ENCODE results near the gene UPK3B.
"Not testable (repeated sequence)": the region's sequence is repeated elsewhere in the genome, so short reads cannot be mapped to it uniquely, and the experiment has no call there.

UPK3B gene

GRCh38 chr7:76483081-76483480 is 27.3 kb upstream of the UPK3B start:
- peak overlapping the region; percentile 4; the same call in 1 of the 2 replicates for H3K27ac ChIP-seq
- POLR2A ChIA-PET (ENCODE audit: low non-redundant PET); CTCF ChIA-PET; DNase-seq (ENCODE audit: low spot score): not testable (repeated sequence)

GRCh38 chr7:76484456-76484855 is 25.9 kb upstream of the UPK3B start:
- DNase-seq (ENCODE audit: low spot score); POLR2A ChIA-PET (ENCODE audit: low non-redundant PET): not testable (repeated sequence)

GRCh38 chr7:76485822-76486610 is 24.3 kb upstream of the UPK3B start:
- DNase-seq (ENCODE audit: low spot score); H3K27ac ChIP-seq; POLR2A ChIA-PET (ENCODE audit: low non-redundant PET); CTCF ChIA-PET: not testable (repeated sequence)

More at GRCh38 chr7:76484456-76484855, 25.9 kb upstream of the UPK3B start:
- CTCF ChIA-PET, result interaction anchor here (0.7 kb wide), 1 partner anchor 101 kb away, joined by 4 read pairs; no protein-coding TSS in a partner anchor
- H3K27ac ChIP-seq, result not testable (repeated sequence)

DNA sequence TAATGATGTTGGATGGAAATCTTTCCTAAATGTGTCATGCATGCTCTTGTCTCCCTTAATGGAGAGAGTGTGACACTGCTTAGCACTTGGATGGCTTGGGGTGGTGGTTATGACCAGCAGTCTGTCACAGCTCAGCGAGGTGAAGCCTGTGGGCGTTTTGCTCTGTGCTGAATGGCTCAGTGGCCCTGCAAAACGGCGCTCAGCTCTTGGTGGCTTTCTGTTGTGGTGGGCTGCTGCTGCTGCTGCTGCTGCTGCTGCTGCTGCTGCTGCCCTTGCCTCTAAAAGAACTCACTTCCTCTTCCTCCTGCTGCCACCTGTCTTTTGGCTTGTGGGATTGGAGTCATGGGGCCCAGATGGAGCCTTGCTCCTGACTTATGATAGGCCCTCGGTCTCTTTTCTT is 23.7 kb upstream of the UPK3B start:
- POLR2A ChIA-PET (ENCODE audit: low non-redundant PET); CTCF ChIA-PET; H3K27ac ChIP-seq; DNase-seq (ENCODE audit: low spot score): not testable (repeated sequence)

DNA sequence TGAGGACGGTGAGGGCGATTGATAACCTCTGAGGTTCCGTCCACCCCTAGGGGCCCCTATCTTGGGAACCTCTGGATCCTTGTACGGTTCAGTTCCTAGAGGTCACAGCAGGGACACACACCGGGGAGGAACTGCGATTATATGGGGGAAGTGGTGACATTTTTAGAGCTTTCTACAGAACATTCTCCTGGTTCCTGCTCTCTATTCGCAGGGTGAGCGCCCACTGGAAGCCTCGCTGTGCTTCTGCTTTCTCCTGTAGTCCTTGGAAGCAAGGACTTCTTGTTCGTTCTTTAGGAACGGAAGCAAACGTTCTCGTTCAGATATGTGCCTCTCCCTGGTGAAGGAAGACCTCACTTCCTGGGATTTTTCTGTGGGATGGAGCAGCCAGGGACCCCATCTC is 22.4 kb upstream of the UPK3B start:
- CTCF ChIA-PET; DNase-seq (ENCODE audit: low spot score); H3K27ac ChIP-seq; POLR2A ChIA-PET (ENCODE audit: low non-redundant PET): not testable (repeated sequence)

- POLR2A ChIA-PET (ENCODE audit: low non-redundant PET); H3K27ac ChIP-seq; DNase-seq (ENCODE audit: low spot score); CTCF ChIA-PET: not testable (repeated sequence)
Observed at GRCh38 chr7:76492139-76492538, 18.2 kb upstream of the UPK3B start.

- POLR2A ChIA-PET (ENCODE audit: low non-redundant PET); DNase-seq (ENCODE audit: low spot score); CTCF ChIA-PET; H3K27ac ChIP-seq: not testable (repeated sequence)
Observed at GRCh38 chr7:76495717-76496116, 14.6 kb upstream of the UPK3B start.

DNA sequence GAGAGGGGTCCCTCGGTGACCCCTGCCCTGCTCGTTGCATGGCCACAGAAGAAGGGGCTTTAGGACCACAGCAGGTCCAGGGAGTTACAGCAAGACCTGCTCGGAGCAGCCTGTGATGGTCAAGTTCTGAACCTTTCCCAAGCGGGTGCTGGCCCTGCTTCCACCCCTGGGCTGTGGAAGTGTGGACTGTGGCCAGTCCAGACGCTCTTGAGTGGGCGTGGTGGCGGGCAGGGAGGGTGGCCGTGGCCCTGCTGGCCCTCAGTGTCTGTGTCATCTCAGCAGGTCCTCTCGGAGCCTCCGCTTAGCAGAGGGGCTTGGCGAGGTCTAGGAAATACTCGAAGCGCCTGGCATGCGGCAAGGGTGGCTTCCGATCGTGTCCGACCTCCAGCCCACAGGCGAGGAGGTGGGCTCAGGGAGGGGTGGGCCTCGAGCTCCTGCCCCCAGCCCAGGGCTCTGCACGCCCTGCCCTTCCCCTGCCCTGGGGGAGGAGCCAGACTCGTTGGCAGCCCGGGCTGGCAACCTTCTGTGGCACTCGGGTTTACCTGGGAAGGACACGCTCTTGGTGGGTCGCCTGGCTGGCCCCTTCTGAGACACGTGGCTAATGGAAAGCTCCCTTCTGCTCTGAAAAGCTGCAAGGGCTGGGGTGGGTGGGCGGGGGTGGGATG is 12.3 kb upstream of the UPK3B start:
- H3K27ac ChIP-seq; POLR2A ChIA-PET (ENCODE audit: low non-redundant PET); CTCF ChIA-PET; DNase-seq (ENCODE audit: low spot score): not testable (repeated sequence)

DNA sequence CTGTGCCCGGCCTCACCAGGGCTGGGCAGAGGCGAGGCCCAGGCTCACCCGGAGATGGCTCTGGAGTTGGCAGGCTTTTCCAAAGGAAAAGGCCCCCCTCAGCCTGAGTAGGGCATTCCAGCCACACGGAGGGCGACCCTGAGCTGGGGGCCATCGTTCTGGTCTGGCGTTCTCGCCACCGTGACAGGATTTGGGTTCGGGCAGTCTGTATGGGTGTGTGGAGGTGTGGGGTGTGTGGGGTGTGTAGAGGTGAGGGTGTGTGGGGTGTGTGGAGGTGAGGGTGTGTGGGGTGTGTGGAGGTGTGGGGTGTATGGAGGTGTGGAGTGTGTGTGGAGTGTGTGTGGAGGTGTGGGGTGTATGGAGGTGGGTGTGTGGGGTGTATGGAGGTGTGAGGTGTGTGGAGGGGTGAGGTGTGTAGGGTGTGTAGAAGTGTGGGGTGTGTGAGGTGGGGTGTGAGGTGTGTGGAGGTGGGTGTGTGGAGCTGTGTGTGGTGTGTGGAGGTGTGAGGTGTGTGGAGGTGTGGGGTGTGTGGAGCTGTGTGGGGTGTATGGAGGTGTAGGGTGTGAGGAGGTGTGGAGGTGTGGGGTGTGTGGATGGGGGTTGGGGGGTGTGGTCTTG is 11.7 kb upstream of the UPK3B start:
- H3K27ac ChIP-seq; POLR2A ChIA-PET (ENCODE audit: low non-redundant PET); DNase-seq (ENCODE audit: low spot score); CTCF ChIA-PET: not testable (repeated sequence)

DNA sequence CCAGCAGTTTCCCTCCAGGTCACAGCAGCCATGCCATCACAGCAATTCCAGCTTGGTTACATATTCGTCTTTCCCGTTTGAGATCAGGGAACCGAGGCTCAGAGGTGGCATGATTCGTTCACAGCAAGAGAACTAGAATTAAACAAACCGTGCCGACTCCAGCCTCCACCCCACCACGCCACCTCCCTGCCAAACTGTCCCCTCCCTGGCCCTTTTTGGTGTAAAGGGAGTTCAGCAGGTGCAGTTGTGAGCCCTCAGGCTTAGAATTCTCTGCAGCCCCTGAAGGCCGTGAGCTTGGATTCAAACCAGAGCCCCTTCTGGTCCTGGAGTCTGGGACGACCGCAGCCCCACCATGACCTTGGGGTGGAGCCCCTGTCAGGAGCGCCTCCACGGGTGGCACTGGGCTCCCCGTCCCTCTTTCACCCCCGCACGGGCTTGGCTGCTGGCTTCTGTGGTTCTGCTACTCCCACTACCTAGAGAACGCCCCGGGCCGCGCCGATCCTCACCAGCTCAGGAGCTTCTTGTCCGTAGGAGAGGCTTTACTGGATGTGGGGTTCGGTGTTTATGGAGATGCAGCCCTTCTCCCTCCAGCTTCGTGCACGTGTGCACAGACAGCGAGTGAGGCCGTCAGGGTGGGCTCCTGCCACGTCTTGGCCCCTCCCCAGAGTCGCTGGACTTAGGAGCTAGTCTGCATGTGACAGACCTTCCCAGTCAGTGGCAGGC is 11.0 kb upstream of the UPK3B start:
- peak overlapping the region; percentile 66 for H3K27ac ChIP-seq
- DNase-seq (ENCODE audit: low spot score); POLR2A ChIA-PET (ENCODE audit: low non-redundant PET); CTCF ChIA-PET: not testable (repeated sequence)

DNA sequence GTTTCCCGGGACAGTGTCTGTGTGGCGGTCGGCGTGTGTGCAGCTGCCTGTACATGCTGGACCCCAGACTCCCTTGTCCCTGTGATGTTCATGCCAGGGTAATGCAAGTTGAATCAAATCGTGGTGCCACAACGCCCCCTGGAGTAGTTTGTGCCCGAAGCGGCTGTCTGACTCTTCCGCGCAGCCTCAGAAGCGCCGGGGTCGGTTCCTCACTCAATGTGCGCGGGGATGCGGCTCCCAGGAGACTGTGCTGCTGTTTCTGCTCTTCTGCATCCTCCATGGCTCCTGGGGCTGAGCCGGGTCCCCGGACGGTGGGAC is 10.5 kb upstream of the UPK3B start:
- DNase-seq (ENCODE audit: low spot score); POLR2A ChIA-PET (ENCODE audit: low non-redundant PET); H3K27ac ChIP-seq; CTCF ChIA-PET: not testable (repeated sequence)

DNA sequence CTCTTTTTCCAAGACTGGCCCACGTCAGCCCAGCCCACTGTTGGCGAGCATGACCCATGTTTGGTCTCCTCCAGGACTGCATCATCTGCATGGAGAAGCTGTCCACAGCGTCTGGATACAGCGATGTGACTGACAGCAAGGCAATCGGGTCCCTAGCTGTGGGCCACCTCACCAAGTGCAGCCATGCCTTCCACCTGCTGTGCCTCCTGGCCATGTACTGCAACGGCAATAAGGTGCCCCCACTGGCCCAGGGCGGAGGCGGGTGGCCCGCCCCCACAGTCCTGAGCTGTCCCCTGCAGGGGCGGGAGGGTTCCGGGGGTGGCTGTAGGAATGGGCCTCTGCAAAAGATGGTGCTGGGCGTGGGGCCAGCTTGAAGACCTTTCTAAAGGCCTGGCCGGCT is 8.1 kb upstream of the UPK3B start:
- CTCF ChIA-PET; DNase-seq (ENCODE audit: low spot score); POLR2A ChIA-PET (ENCODE audit: low non-redundant PET); H3K27ac ChIP-seq: not testable (repeated sequence)

GRCh38 chr7:76502836-76503235 is 7.5 kb upstream of the UPK3B start:
- CTCF ChIA-PET; H3K27ac ChIP-seq; DNase-seq (ENCODE audit: low spot score); POLR2A ChIA-PET (ENCODE audit: low non-redundant PET): not testable (repeated sequence)

- CTCF ChIA-PET; POLR2A ChIA-PET (ENCODE audit: low non-redundant PET); DNase-seq (ENCODE audit: low spot score); H3K27ac ChIP-seq: not testable (repeated sequence)
Observed at GRCh38 chr7:76503244-76503643, 7.1 kb upstream of the UPK3B start.

- POLR2A ChIA-PET (ENCODE audit: low non-redundant PET), result interaction anchor here (0.6 kb wide), 1 partner anchor 81 kb away, joined by 4 read pairs; no protein-coding TSS in a partner anchor
- DNase-seq (ENCODE audit: low spot score); CTCF ChIA-PET: not testable (repeated sequence)
- peak overlapping the region; percentile 67 for H3K27ac ChIP-seq
Observed at GRCh38 chr7:76504351-76505167, 5.8 kb upstream of the UPK3B start.

Measured in RWPE1 (cell line).